Activated T-cell treated with anti-CD3 and anti-CD28 coated beads for 24 hours (primary cell): Measurements from ENCODE around the gene FHIT.
"Not testable (repeated sequence)": the region's sequence is repeated elsewhere in the genome, so short reads cannot be mapped to it uniquely, and the experiment has no call there.

ENCODE experiments used
- DNase-seq: peaks from one replicate; pipeline ENCODE4 v3.0.0-alpha.2; 2020; ENCODE audit warnings: low read depth

Gene FHIT

DNA sequence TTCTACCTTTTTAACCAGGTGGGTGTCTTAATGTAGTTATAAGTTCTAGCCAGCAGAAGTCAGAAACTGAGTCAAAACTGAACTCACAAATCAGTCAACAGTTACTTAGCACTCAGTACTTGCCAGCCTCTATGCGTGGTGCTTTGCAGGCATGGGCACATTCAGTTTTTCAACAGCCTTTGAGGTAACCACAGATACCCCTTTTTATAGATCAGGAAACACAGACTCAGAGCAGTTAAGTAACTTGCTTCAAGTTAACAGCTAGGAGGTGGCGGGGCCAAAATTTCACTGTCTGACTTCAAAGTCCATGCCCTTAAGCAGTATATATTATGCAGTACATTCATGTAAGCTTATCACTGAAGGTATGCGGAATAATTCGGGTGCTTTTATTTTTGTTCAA lies 139.4 kb downstream of the FHIT start:
- DNase-seq = no peak

GRCh38 chr3:61110576-61110975 lies 140.7 kb downstream of the FHIT start:
- no peak for DNase-seq

DNA sequence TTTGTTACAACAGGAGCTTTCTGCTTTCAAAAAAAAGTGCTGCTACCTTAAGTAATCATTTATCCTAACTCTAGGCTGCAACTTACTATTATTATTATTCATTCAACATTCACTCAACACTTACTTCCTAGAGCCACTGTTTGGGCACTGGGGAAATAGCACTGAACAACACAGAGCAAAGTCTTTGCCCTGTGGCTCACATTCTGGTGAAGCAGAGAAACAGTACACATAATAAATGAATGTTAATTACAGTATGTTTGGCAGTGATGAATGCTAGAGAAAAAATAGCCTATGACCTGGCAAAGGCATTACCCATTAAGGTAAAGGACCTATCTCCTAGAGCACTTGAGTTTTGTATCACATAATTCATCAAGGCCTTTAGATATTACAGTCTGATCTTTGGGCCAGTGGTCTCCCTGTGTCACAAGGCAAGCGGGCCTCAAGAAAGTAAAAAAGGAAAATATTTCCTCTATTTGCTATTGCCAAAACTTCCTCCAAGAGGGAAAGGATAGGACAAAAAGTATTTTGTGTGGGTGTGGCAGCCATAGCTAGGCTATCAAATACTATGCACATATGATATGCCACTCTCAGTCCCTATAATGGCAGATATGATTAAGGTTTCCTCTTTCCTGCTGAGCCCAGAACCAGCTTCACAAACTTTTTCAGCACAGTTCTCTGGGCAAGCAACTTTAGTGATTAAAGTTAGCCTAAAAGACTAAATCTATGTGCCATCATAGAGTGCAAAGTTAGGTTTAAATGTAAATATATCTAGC lies 142.8 kb downstream of the FHIT start:
- no peak for DNase-seq

- no peak for DNase-seq
Observed at GRCh38 chr3:61094608-61095007, 156.6 kb downstream of the FHIT start.

GRCh38 chr3:61093364-61093763 lies 157.9 kb downstream of the FHIT start:
- DNase-seq = no peak

GRCh38 chr3:61092870-61093269 lies 158.4 kb downstream of the FHIT start:
- DNase-seq = no peak

DNA sequence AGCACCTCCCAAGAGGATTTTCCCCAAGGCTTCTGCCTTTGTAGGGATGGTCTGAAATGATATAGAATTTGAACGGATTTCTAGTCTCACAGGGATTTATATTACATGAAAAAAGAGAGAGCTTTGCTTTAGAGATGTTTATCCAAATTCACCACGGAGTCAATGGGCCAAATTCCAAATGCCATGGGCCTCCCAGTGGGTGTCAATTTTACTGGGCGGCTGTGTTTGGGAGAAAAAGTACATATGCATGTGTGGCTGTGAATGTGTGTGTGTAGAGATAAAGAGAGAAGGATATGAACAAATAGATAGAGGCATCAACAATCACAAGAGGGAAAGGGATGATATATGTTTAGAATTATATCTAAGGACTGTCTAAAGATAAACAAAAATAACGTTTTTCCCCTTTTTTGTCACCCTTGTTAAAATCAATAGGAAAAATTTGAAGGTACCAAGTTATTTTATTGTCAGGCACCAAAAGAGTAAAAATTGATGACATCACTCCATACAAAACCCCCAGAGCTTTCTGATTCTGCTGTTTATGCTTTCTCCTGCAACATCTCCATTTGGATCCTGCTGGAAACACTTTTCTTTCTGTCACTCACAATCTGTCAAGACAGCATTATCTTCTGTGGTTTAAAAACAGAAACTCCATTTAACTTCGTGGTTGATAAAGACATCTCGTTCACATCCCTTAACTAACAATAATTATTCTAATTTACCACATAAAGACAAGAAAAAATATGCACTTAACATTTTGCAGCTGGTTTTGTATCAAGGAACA lies 160.7 kb downstream of the FHIT start:
- DNase-seq = no peak

DNA sequence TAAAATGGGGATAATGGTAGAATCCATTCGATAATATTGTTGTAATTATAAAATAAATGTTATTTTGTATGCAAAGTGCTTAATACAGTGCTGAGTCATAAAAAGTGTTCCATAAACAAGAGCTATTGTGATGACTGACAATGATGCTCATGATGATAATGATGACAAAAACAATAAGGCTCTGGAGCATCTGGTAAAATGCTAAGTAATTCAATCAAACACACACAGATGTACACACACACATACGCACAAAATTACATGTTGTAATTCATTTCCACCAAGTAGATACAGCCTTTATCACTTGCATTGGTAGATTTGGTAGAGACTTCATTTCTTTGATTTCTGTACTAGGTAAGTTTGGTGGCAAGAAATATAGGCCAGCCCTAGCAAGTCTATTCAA lies 163.8 kb downstream of the FHIT start:
- DNase-seq = no peak

DNA sequence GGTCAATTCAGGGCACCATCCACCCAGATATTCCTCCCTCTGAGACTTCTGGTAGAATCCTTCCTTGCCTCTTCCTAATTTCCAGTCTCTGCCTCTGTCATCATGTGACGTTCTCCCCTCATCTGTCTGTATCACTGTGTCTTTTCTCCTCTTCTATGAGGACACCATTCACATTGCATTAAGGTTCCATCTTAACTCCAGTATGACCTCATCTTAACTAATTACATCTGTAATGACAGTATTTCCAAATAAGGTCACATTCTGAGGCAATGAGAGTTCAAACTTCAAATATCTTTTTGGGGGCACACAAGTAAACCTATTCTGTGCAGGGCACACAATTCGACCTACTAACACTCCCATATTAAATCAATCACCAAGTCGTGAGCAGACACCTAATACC lies 169.7 kb downstream of the FHIT start:
- DNase-seq = no peak

DNA sequence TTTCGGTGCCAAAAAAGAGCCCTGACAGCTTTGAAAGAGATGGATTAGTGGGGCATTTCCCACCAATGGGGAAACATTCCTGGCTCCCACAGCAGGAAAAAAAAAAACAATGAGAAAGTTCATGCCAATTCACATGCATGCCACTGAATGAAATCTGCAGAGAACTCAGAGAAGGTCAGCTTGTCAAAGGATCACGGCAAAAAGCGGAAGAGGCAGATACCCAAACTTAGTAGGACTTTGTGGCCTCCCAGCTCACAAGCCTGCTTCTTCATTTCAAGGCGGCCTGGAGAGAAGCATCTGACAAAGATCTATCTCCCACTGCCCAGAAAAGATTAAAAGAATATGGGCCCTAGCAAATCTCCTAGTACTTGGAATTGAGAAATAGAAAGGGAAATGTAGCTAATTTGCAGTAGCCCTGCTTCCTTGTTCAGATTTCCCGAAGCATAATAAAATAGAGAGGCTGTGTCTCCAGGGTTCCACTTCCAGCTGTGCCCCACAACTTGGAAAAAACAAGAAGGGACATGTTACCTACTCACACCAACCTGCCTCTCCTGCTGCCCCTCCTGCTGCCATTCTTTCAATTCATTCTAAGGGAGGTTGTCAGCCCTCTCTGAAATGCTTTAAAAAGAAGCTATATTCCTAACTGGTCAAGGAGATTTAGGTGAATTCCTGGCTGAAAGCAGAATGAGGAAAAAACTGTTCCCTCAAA lies 170.4 kb downstream of the FHIT start:
- no peak for DNase-seq

- no peak for DNase-seq
Observed at GRCh38 chr3:61078048-61078752, 173.1 kb downstream of the FHIT start.

- no peak for DNase-seq
Observed at GRCh38 chr3:61077551-61077950, 173.7 kb downstream of the FHIT start.

DNA sequence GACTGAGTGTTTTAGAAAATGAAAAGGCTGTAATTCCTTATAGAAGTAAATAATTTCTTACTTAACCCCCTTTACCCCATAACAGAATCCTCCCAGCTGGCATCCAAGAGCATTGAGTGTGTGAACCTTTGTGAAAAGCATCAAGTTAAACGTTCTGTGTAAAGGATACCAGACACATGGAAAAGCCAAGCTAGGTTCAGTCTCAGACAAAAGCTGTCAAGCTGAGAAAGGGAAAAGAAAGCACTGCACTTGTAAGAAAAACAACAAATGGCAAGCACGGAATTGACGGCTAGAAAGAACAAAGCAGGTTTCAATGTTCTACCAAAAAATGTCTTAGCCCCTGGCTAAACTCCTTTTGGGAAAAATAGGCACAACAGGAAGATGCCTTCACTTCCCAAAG lies 176.5 kb downstream of the FHIT start:
- DNase-seq = no peak

- no peak for DNase-seq
Observed at GRCh38 chr3:61073566-61074165, 177.6 kb downstream of the FHIT start.

DNA sequence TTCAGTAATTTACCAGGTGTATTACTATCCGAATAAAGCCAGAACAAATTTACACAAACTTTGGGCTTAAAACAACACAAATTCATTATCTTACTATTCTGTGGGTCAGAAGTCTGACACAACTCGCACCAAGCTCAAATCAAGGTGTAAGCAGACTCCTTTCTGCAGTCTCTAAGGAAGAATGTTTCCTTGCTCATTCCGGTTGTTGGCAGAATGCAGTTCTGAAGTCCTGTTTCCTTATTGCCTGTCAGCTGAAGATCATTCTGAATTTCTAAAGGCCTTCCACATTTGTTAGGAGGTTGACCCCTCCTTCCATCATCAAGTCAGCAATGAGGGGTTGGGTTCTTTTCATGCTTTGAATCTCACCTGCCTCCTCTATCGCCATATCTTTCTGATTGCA lies 183.2 kb downstream of the FHIT start:
- DNase-seq = no peak

- DNase-seq = no peak
Observed at GRCh38 chr3:61066800-61067199, 184.5 kb downstream of the FHIT start.

DNA sequence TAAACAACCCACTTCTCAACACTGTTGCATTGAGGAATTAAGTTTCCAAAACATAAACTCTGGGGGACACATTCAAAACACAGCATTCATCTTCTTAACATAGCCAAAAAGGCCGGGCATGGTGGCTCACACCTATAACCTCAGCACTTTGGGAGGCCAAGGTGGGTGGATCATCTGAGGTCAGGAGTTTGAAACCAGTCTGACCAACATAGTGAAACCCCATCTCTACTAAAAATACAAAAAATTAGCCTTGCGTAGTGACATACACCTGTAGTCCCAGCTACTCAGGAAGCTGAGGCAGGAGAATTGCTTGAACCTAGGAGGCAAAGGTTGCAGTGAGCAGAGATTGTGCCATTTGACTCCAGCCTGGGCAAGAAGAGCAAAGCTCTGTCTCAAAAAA lies 185.0 kb downstream of the FHIT start:
- not testable (repeated sequence) for DNase-seq

DNA sequence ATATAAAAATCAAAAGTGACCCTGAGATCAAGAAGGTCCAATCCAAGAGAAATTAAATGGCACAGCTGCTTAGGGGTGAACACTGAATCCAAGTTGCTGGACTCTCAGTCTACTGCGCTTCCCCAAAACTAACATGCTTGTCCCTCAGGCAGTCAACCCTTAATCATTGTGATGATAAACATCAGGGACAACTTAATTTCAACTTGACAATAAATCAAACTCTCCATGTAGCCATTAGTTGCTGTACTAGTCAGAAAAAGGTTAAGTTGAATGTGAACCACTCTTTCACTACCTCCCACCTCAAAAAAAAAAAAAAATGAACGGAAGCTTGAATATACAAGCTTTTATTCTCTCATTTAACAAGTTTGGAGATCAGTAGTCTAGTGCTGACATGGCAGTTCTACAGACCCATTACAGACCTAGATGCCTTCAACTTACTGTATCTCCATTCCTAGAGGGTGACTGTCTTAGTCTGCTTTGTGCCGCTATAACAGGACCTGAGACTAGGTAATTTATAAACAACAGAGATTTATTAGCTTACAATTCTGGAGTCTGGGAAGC lies 185.7 kb downstream of the FHIT start:
- no peak for DNase-seq

DNA sequence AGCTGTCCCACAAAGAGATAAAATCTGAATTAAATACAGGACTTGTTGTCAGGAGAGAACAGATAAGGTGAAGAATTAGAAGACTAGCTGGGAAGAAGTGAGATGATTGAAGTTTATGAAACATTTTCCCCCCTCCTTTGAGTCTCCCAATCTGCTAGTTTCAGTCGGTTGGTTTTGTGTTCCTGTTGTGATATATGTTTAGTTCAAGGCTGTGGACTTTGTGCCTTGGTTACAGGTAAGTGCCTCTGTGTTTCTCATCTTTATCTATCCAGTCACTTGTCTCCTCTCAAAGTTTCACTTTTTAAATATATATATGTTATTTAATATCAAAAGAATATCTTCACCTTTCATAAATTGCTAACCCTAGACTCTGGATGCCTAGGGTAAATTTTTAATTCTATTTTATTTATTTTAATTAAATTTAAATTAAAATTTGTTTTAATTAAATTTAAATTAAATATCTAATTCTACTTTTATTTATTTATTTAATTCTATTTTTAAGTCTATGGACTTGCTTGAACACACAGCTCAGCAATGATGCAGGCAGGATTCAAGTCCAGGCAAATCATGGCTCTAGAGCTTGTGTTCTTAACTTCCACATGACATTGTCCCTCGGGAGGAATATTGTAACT lies 190.0 kb downstream of the FHIT start:
- no peak for DNase-seq

DNA sequence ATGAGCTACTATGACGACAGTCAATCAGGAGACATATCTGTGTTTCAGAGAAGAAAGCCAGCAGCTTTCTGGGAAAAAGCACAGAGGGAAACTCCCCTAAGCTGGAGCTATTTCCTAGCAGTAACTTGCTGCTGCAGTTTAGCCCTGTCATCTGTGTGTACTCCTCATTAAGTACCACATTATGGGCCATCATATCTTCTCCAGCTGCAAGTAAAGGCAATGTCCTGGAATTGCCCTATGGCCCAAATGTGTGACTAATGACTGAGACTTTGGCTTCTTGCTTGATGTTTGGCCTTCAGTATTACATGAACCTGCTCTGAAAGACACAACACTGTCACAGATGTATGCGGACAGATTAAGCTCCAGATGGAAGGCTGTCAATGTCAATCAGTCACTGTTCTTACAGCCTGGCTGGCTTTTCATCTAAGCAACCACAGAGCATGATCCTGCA lies 190.8 kb downstream of the FHIT start:
- no peak for DNase-seq

DNA sequence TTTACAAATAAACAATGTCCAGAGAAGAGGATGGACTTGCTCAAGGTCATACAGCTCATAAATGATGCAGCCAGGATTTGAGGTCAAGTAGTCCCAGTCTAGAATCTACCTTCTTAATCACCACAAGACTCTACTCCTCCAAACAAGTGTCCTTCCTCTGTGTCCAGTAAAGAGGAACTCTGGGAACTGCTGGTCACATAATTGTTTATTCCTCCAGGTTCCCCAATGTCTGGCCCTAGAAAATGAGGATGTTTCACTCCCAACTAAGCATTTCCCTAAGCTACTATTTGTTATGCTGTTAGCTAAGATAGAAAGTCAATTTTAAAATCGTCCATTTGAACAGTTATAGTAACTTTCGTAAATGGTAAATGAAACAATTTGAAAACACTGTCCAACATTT lies 192.4 kb downstream of the FHIT start:
- DNase-seq = no peak
